ENCODE measurements around the gene LRFN2. TPM values are rescaled to one million over a fixed set of nuclear protein-coding genes. Genes with fewer than 3 reads are reported as not detected.

LRFN2 gene
- total and polyA plus RNA-seq, 12 donors: not detected

DNA sequence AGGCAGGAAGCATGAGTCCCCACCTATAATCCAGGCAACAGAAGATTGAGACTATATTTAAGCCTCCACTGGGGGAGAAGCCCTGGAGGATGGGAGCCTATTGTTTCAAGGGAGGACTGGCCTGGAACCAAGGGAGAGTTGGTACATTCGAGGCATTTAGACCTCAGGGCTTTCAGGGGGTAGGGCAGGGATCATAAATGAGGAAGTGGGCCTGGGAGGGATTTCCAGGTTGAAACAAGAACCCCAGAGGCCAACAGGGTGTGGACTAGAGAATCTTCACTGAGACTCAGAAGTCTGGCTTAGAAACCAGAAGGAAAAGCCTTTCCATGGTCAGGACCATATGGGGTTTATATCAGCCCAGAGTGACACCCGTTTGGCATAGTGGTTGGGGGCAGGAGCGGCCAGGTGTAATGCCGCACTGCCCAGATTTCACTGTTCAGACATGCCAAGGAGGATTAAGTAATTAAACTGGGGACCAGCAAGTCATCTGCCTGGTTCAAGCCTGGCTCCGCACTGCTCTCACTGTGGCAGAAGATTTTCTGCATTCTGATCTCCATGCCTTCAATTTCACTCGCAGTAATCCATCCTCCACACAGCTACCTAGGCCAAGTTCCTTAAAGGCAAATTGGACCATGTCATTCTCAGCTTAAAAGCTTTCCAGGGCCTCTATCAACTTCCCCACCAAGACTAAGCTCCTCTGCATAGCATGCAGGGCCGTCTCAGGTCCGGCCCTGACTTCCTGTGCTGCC, 17.8 kb downstream of the LRFN2 start:
- ATAC-seq: no peak
- TF ChIP-seq CTCF (IDR thresholded peaks at IDR 0.05): no peak
- Histone ChIP-seq H3K9me3 (no peaks in the 10 kb centered on the region), H3K4me3 (no peak overlapping the region), H3K4me1 (no peaks in the 10 kb centered on the region), H3K27ac (no peak overlapping the region), H3K27me3 (peaks cover 0 to 26% (median 5%) of the 10 kb centered on the region in 7 donors), H3K36me3 (no peaks in the 10 kb centered on the region)
- 76 to 82% methylated on average over 7 to 8 of the region's 8 CpGs for WGBS, 2 donors
- DNase-seq: no peak
- intact Hi-C loops (cut with DNase I): no loop called here

GRCh38 chr6:40568062-40568708, 19.0 kb downstream of the LRFN2 start:
- intact Hi-C loops (cut with DNase I): no loop called here
- H3K36me3 ChIP-seq: no peaks in the 10 kb centered on the region
- H3K9me3 ChIP-seq: peaks cover 0 to 2% (median 0%) of the 10 kb centered on the region in 11 donors
- H3K27me3 ChIP-seq: peaks cover 0 to 31% (median 8%) of the 10 kb centered on the region in 7 donors
- TF ChIP-seq CTCF (IDR thresholded peaks at IDR 0.05): no peak
- no peak overlapping the region for H3K27ac ChIP-seq
- no peaks in the 10 kb centered on the region for H3K4me1 ChIP-seq
- no peak overlapping the region for H3K4me3 ChIP-seq
- WGBS, 2 donors: 55 to 73% methylated on average over 6 of the region's 6 CpGs
- DNase-seq (no peak), ATAC-seq (no peak)

GRCh38 chr6:40563111-40563510, 24.1 kb downstream of the LRFN2 start:
- intact Hi-C loops (cut with DNase I): no loop called here
- ATAC-seq: no peak
- H3K27me3 ChIP-seq: peaks cover 0 to 38% (median 9%) of the 10 kb centered on the region in 7 donors
- H3K4me1 ChIP-seq: no peaks in the 10 kb centered on the region
- peaks cover 0 to 2% (median 0%) of the 10 kb centered on the region in 11 donors for H3K9me3 ChIP-seq
- H3K27ac ChIP-seq: no peak overlapping the region
- DNase-seq: no peak
- no peak overlapping the region for H3K4me3 ChIP-seq
- no peaks in the 10 kb centered on the region for H3K36me3 ChIP-seq
- 34 to 43% methylated on average over 5 of the region's 5 CpGs for WGBS, 2 donors
- TF ChIP-seq CTCF (IDR thresholded peaks at IDR 0.05): no peak

GRCh38 chr6:40559056-40559455, 28.1 kb downstream of the LRFN2 start:
- H3K4me1 ChIP-seq: no peaks in the 10 kb centered on the region
- DNase-seq (no peak), ATAC-seq (no peak)
- no peak for TF ChIP-seq CTCF (IDR thresholded peaks at IDR 0.05)
- no peak overlapping the region for H3K27ac ChIP-seq
- peaks cover 2 to 48% (median 15%) of the 10 kb centered on the region in 7 donors for H3K27me3 ChIP-seq
- no peaks in the 10 kb centered on the region for H3K36me3 ChIP-seq
- peaks cover 0 to 2% (median 0%) of the 10 kb centered on the region in 11 donors for H3K9me3 ChIP-seq
- intact Hi-C loops (cut with DNase I): no loop called here
- H3K4me3 ChIP-seq: no peak overlapping the region
- WGBS, 2 donors: 88 to 92% methylated on average over 4 of the region's 4 CpGs

Data from heart right ventricle (tissue), 16 donors.